T-helper 22 cell (primary cell): ENCODE data around the gene FADD.
"Not testable (repeated sequence)": the region's sequence is repeated elsewhere in the genome, so short reads cannot be mapped to it uniquely, and the experiment has no call there.

Source experiments
- DNase-seq: peaks from one replicate; pipeline ENCODE4 v3.0.0-alpha.2; 2020; ENCODE audit warnings: low read depth

The FADD gene

GRCh38 chr11:70182266-70182665 lies 20.8 kb upstream of the FADD start:
- no peak for DNase-seq

GRCh38 chr11:70183032-70183431 lies 20.1 kb upstream of the FADD start:
- no peak for DNase-seq

GRCh38 chr11:70183483-70184176 lies 19.5 kb upstream of the FADD start:
- no peak for DNase-seq

- no peak for DNase-seq
Measured at GRCh38 chr11:70184396-70184795, 18.7 kb upstream of the FADD start.

GRCh38 chr11:70185348-70186055 lies 17.6 kb upstream of the FADD start:
- no peak for DNase-seq

GRCh38 chr11:70186420-70186819 lies 16.7 kb upstream of the FADD start:
- DNase-seq = no peak

GRCh38 chr11:70186936-70187335 lies 16.2 kb upstream of the FADD start:
- no peak for DNase-seq

GRCh38 chr11:70187771-70188170 lies 15.3 kb upstream of the FADD start:
- no peak for DNase-seq

GRCh38 chr11:70189622-70190021 lies 13.5 kb upstream of the FADD start:
- DNase-seq = no peak

- DNase-seq = no peak
Measured at GRCh38 chr11:70191495-70192140, 11.5 kb upstream of the FADD start.

- no peak for DNase-seq
Measured at GRCh38 chr11:70192666-70193410, 10.3 kb upstream of the FADD start.

GRCh38 chr11:70193411-70194292 lies 9.4 kb upstream of the FADD start:
- DNase-seq = no peak

GRCh38 chr11:70194792-70195791 lies 8.0 kb upstream of the FADD start:
- DNase-seq = no peak

- DNase-seq = no peak
Measured at GRCh38 chr11:70200212-70200844, 2.8 kb upstream of the FADD start.

GRCh38 chr11:70201047-70201446 lies 2.0 kb upstream of the FADD start:
- DNase-seq = not testable (repeated sequence)

- DNase-seq = no peak
Measured at GRCh38 chr11:70201882-70202861, 924 bp upstream of the FADD start.

- peak; percentile 81 for DNase-seq
Measured at GRCh38 chr11:70203751-70204465, 812 bp downstream of the FADD start.

- no peak for DNase-seq
Measured at GRCh38 chr11:70204466-70204799, 1.3 kb downstream of the FADD start.
